ENCODE data around the gene PRG2.

The PRG2 gene

DNA sequence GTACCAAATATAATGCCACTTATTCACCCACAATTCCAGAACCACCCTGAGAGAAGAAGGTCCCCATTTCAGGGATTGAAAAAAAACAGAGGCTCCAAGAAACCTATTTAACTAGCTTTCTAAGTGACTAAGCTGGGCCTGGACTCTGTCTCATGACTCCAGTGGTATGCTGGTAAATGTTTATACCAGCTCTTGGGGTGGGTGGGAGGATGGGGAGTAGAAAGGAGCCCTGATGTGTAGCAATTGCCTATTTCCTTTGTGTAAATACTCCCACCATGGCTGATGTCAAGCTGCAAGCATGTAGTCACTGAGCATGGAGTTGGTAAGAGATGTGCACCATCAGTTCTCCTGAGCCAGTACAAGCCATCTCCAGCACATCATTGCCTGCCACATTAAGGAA lies 12.3 kb downstream of the PRG2 start:
- TF ChIP-seq, protein P1, sequence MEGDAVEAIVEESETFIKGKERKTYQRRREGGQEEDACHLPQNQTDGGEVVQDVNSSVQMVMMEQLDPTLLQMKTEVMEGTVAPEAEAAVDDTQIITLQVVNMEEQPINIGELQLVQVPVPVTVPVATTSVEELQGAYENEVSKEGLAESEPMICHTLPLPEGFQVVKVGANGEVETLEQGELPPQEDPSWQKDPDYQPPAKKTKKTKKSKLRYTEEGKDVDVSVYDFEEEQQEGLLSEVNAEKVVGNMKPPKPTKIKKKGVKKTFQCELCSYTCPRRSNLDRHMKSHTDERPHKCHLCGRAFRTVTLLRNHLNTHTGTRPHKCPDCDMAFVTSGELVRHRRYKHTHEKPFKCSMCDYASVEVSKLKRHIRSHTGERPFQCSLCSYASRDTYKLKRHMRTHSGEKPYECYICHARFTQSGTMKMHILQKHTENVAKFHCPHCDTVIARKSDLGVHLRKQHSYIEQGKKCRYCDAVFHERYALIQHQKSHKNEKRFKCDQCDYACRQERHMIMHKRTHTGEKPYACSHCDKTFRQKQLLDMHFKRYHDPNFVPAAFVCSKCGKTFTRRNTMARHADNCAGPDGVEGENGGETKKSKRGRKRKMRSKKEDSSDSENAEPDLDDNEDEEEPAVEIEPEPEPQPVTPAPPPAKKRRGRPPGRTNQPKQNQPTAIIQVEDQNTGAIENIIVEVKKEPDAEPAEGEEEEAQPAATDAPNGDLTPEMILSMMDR (IDR thresholded peaks at IDR 0.05; ENCODE audit: control insufficient read depth, insufficient read depth, low read depth, low read length, missing control alignments): no peak
- no peak for DNase-seq (ENCODE audit: low read depth)
- no peak overlapping the region for H3K4me3 ChIP-seq (ENCODE audit: control insufficient read depth, low read depth, low read length)

DNA sequence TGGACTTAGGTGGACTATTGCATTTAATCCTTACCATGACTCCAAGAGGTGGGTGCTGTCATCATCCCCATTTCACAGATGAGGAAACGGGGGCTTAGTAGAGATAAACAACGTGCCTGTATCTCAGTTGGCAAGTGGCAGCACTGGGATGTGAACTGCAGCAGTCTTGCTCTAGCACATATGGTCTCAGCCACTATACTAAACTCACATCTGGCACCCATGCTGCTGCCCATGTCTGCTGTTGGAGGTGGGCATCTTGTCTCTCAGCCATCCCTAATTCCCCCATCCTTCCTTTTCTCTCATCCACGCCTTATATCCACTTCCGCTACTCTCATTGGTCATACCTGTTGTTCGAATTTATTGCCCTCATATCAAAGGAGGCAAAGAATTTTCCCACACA lies 13.3 kb downstream of the PRG2 start:
- no peak overlapping the region for H3K4me3 ChIP-seq (ENCODE audit: control insufficient read depth, low read depth, low read length)
- TF ChIP-seq, protein P1 (IDR thresholded peaks at IDR 0.05; ENCODE audit: control insufficient read depth, insufficient read depth, low read depth, low read length, missing control alignments): no peak
- DNase-seq (ENCODE audit: low read depth): no peak

DNA sequence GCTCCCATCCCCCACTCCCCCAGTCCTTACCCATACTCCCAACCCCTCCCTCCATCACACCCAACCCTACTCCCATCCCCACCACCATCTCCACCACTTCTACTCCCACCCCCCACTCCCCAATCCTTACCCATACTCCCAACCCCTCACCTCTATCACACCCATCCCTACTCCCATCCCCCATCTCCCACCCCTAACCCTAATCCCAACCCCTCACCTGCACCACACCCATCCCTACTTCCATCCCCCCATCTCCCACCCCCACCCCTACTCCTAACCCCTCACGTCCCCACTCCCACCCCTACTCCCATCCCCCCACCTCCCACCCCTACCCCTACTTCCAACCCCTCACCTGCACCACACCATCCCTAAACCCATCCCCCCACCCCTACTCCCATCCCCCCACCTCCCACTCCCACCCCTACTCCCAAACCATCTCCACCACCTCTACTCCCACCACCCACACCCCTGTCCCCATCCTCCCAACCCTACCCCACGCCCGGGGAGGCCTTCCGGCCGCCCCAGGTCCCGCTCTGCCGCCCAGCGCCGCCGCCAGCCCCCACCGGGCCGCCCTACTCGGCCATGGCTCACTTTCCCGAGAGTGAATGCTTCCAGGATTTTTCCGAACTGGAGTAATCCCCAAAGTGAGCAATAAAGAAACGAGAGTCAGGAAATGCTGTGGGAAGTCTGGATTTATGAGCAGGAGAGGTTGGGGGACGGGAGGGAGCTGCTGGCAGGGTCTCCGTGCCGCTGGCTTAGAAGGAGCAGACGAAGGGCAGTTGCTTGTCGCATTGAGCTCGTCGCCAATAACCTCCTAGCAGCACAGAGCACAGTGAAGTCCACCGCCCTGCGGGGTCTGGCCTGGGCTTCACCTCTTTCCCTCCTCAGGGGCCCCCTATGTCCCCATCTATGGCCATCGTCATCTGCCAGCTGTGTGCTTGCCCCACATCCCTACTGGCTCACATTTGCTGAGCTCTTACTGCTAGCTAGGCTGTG lies 14.1 kb downstream of the PRG2 start:
- TF ChIP-seq, protein P1 (IDR thresholded peaks at IDR 0.05; ENCODE audit: control insufficient read depth, insufficient read depth, low read depth, low read length, missing control alignments): no peak
- no peak overlapping the region for H3K4me3 ChIP-seq (ENCODE audit: control insufficient read depth, low read depth, low read length)
- DNase-seq (ENCODE audit: low read depth): no peak

DNA sequence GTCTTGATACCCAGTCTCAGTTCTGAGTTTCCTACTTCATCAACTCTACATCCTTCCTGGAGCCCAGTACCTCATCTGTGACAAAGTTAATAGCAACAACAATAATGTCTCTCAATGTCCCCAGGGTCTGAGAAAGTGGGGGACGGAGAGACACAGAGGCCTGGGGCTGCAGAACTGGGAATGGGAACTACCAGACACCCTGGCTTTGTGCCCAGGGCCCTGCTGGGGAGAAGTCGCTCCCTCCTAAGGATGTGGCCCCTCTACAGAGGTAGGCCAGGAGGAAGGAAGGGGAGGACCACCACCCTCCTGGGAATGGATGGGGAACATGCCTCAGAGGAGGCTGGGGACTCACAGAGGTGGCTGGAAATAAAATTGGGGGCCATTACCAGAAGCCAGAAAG lies 15.0 kb downstream of the PRG2 start:
- no peak for DNase-seq (ENCODE audit: low read depth)
- no peak overlapping the region for H3K4me3 ChIP-seq (ENCODE audit: control insufficient read depth, low read depth, low read length)
- TF ChIP-seq, protein P1 (IDR thresholded peaks at IDR 0.05; ENCODE audit: control insufficient read depth, insufficient read depth, low read depth, low read length, missing control alignments): no peak

DNA sequence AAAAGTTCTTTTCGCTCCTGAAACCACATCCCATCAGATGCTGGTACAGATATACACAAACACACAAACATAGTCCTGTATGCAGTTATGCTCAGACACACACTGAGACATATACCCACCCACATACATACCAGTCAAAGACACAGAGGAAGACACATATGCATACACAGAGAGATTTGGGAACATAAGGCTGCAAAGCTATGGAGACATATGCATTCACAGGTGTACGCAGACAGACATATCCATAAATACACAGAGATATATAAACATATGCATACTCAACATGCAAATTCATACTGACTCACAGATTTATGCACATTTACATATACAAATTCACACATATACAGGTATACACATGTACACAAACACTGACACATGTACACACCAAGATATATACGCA lies 15.5 kb downstream of the PRG2 start:
- TF ChIP-seq, protein P1 (IDR thresholded peaks at IDR 0.05; ENCODE audit: control insufficient read depth, insufficient read depth, low read depth, low read length, missing control alignments): no peak
- H3K4me3 ChIP-seq (ENCODE audit: control insufficient read depth, low read depth, low read length): no peak overlapping the region
- no peak for DNase-seq (ENCODE audit: low read depth)

DNA sequence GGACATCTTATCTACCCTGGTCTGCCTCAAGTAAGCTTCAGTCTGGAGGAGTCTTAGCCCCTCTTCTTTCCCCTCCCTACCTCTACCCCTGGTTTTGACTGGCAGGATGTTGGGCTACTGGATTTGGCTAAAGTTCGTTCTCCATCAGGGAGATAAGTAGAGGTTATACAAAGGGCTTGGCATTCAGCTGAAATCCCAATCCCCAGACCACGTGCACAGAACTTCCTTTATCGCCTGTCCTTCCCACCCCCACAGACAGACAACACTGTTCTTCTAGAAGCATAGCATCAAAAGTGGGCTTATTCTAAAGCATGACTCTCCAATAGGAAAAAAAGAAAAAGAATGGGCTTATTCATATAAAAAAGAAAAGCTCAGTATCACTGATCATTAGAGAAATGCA lies 17.3 kb downstream of the PRG2 start:
- no peak for DNase-seq (ENCODE audit: low read depth)
- TF ChIP-seq, protein P1 (IDR thresholded peaks at IDR 0.05; ENCODE audit: control insufficient read depth, insufficient read depth, low read depth, low read length, missing control alignments): no peak
- no peak overlapping the region for H3K4me3 ChIP-seq (ENCODE audit: control insufficient read depth, low read depth, low read length)
